IMR-90 (cell line): ENCODE measurements around the gene STK35. TPM values are rescaled to one million over a fixed set of nuclear protein-coding genes. Genes with fewer than 3 reads are reported as not detected.

Experiments used
- ATAC-seq: fragments of 200-7000 bp; cut with Tn5 transposase; 2 replicates; pipeline ENCODE4 v1.9.1; 2020; ENCODE audit warnings: low read depth, mild to moderate bottlenecking, moderate library complexity
- BruUV-seq: library from RNA; stranded (reverse); fragments of 400-500 nt; replicated peaks from 2 replicates; lab custom pipeline; 2021; lab: Mats Ljungman, UMichigan
- CTCF ChIA-PET: fragments of 300-600 bp; formaldehyde crosslinking; extraction: SDS; loops from one replicate; lab custom pipeline; 2021; ENCODE audit warnings: antibody characterized with exemption; lab: Yijun Ruan, JAX
- POLR2A ChIA-PET: fragments of 300-600 bp; sonication (Branson Sonifier 250); formaldehyde crosslinking; loops from one replicate; lab custom pipeline; 2022; ENCODE audit warnings: antibody characterized with exemption; ENCODE audit not compliant: unreplicated experiment; lab: Charles Lee
- DNase-seq: peaks from one replicate; pipeline ENCODE4 v3.0.0; 2013
- H2AFZ ChIP-seq: replicated peaks from 2 replicates; pipeline ENCODE3; 2013; ENCODE audit warnings: low read length, mild to moderate bottlenecking; ENCODE audit not compliant: poor library complexity
- H2AK5ac ChIP-seq: 2 replicates; pipeline ENCODE4 v1.6.1; 2013; ENCODE audit warnings: low read depth, low read length, inconsistent platforms
- H2AK9ac ChIP-seq: replicated peaks from 2 replicates; pipeline ENCODE3; 2013; ENCODE audit warnings: mild to moderate bottlenecking, low read depth, low read length, moderate library complexity; ENCODE audit not compliant: poor library complexity
- H2BK120ac ChIP-seq: 2 replicates; pipeline ENCODE4 v1.6.1; 2013; ENCODE audit warnings: low read depth, low read length, inconsistent platforms
- H2BK15ac ChIP-seq: 3 replicates; pipeline ENCODE4 v1.6.1; 2013; ENCODE audit warnings: low read depth, low read length, inconsistent platforms
- H2BK20ac ChIP-seq: 2 replicates; pipeline ENCODE4 v1.6.1; 2013; ENCODE audit warnings: low read depth, mild to moderate bottlenecking, inconsistent platforms, low read length, moderate library complexity
- H2BK5ac ChIP-seq: 2 replicates; pipeline ENCODE4 v1.6.1; 2013; ENCODE audit warnings: mild to moderate bottlenecking, low read depth, low read length, inconsistent platforms; ENCODE audit not compliant: poor library complexity, severe bottlenecking
- H3K14ac ChIP-seq: replicated peaks from 2 replicates; pipeline ENCODE4 v1.6.1; 2013; ENCODE audit warnings: low read depth, low read length, inconsistent platforms
- H3K18ac ChIP-seq: 2 replicates; pipeline ENCODE4 v1.6.1; 2013; ENCODE audit warnings: low read depth, low read length, control low read depth
- H3K23ac ChIP-seq: 2 replicates; pipeline ENCODE4 v1.6.1; 2013; ENCODE audit warnings: low read depth, low read length, inconsistent platforms
- H3K27ac ChIP-seq: 2 replicates; pipeline ENCODE4 v1.5.1; 2013; ENCODE audit warnings: mild to moderate bottlenecking, control low read depth, low read length; ENCODE audit not compliant: insufficient read depth
- H3K27me3 ChIP-seq: 2 replicates; pipeline ENCODE4 v1.6.1; 2013; ENCODE audit warnings: low read length; ENCODE audit not compliant: control insufficient read depth, insufficient read depth
- H3K36me3 ChIP-seq: 2 replicates; pipeline ENCODE4 v1.6.1; 2013; ENCODE audit warnings: low read length, mixed read lengths; ENCODE audit not compliant: control insufficient read depth, insufficient read depth
- H3K4ac ChIP-seq: 2 replicates; pipeline ENCODE4 v1.6.1; 2013; ENCODE audit warnings: low read depth, low read length, inconsistent platforms
- H3K4me1 ChIP-seq: 2 replicates; pipeline ENCODE4 v1.6.1; 2013; ENCODE audit warnings: low read length, mixed read lengths; ENCODE audit not compliant: control insufficient read depth, insufficient read depth
- H3K4me2 ChIP-seq: 2 replicates; pipeline ENCODE4 v1.6.1; 2013; ENCODE audit warnings: low read depth, mild to moderate bottlenecking, control low read depth, low read length, moderate library complexity
- H3K4me3 ChIP-seq: 2 replicates; pipeline ENCODE4 v1.5.1; 2013; ENCODE audit warnings: low read depth, mild to moderate bottlenecking, control low read depth, low read length, moderate library complexity; ENCODE audit not compliant: insufficient read depth
- H3K56ac ChIP-seq: 2 replicates; pipeline ENCODE4 v1.6.1; 2013; ENCODE audit warnings: low read length, inconsistent platforms; ENCODE audit not compliant: insufficient read depth; ENCODE audit errors: extremely low read depth
- H3K79me1 ChIP-seq, 2 experiments: 2 replicates each; pipeline ENCODE4 v1.6.1; 2013; ENCODE audit warnings: low read length in 2 of 2, inconsistent platforms in 1 of 2, low read depth in 1 of 2
- H3K9ac ChIP-seq: 2 replicates; pipeline ENCODE4 v1.6.1; 2013; ENCODE audit warnings: low read depth, low read length, control low read depth
- H3K9me1 ChIP-seq: 2 replicates; pipeline ENCODE4 v1.6.1; 2013; ENCODE audit warnings: low read length, inconsistent platforms; ENCODE audit not compliant: insufficient read depth
- H3K9me3 ChIP-seq: 2 replicates; pipeline ENCODE4 v1.6.1; 2013; ENCODE audit warnings: low read length; ENCODE audit not compliant: control insufficient read depth, insufficient read depth
- H4K20me1 ChIP-seq: 2 replicates; pipeline ENCODE4 v1.6.1; 2013; ENCODE audit warnings: low read length, inconsistent platforms; ENCODE audit not compliant: insufficient read depth
- H4K5ac ChIP-seq: 2 replicates; pipeline ENCODE4 v1.6.1; 2013; ENCODE audit warnings: mild to moderate bottlenecking, low read depth, low read length, control low read depth
- H4K8ac ChIP-seq, 2 experiments: 2 replicates each; pipeline ENCODE4 v1.6.1; 2013; ENCODE audit warnings: low read depth in 2 of 2, low read length in 2 of 2, control low read depth in 1 of 2, inconsistent platforms in 1 of 2
- H4K91ac ChIP-seq: 2 replicates; pipeline ENCODE4 v1.6.1; 2013; ENCODE audit warnings: low read depth, low read length, inconsistent platforms; ENCODE audit not compliant: insufficient read depth
- BHLHE40 ChIP-seq: fragments of 150-350 bp; IDR thresholded peaks from 2 replicates; pipeline ENCODE4 v1.6.1; 2016; ENCODE audit warnings: mild to moderate bottlenecking, low read depth, low read length
- CEBPB ChIP-seq: IDR thresholded peaks from 2 replicates; pipeline ENCODE4 v1.6.1; 2012; ENCODE audit warnings: low read depth, low read length, improper control_type of control experiment
- CHD1 ChIP-seq: IDR thresholded peaks from 2 replicates; pipeline ENCODE4 v1.6.1; 2012; ENCODE audit warnings: low read depth, low read length, improper control_type of control experiment
- FOS ChIP-seq: fragments of 150-350 bp; IDR thresholded peaks from 2 replicates; pipeline ENCODE4 v1.6.1; 2016; ENCODE audit warnings: low read depth, low read length
- MAFK ChIP-seq: IDR thresholded peaks from 2 replicates; pipeline ENCODE4 v1.6.1; 2012; ENCODE audit warnings: low read depth, low read length, improper control_type of control experiment
- MAZ ChIP-seq: IDR thresholded peaks from 2 replicates; pipeline ENCODE4 v1.6.1; 2012; ENCODE audit warnings: low read depth, mild to moderate bottlenecking, low read length, improper control_type of control experiment, moderate library complexity, borderline replicate concordance
- MXI1 ChIP-seq: IDR thresholded peaks from 2 replicates; pipeline ENCODE4 v1.6.1; 2012; ENCODE audit warnings: low read depth, mild to moderate bottlenecking, low read length, moderate library complexity, borderline replicate concordance
- NFE2L2 ChIP-seq: fragments of 150-350 bp; IDR thresholded peaks from 2 replicates; pipeline ENCODE4 v1.6.1; 2016; ENCODE audit warnings: low read depth, mild to moderate bottlenecking, low read length
- POLR2A ChIP-seq: IDR thresholded peaks from 2 replicates; pipeline ENCODE4 v1.6.1; 2012; ENCODE audit warnings: mild to moderate bottlenecking, low read depth, low read length
- RAD21 ChIP-seq: IDR thresholded peaks from 2 replicates; pipeline ENCODE4 v1.6.1; 2012; ENCODE audit warnings: low read length, improper control_type of control experiment
- RCOR1 ChIP-seq: IDR thresholded peaks from 2 replicates; pipeline ENCODE4 v1.6.1; 2012; ENCODE audit warnings: mild to moderate bottlenecking, low read length, improper control_type of control experiment; ENCODE audit not compliant: insufficient replicate concordance
- RFX5 ChIP-seq: IDR thresholded peaks from 2 replicates; pipeline ENCODE4 v1.8.0; 2012; ENCODE audit warnings: low read depth, mild to moderate bottlenecking, low read length, moderate library complexity
- SMC3 ChIP-seq: fragments of 150-350 bp; IDR thresholded peaks from 2 replicates; pipeline ENCODE4 v1.6.1; 2016; ENCODE audit warnings: low read depth, mild to moderate bottlenecking, antibody characterized with exemption, low read length, moderate library complexity
- USF2 ChIP-seq: fragments of 150-350 bp; IDR thresholded peaks from 2 replicates; pipeline ENCODE4 v1.6.1; 2017; ENCODE audit warnings: mild to moderate bottlenecking, antibody characterized with exemption, low read length, low read depth
- WGBS, 2 experiments: methylation state at CpG; one replicate each; pipeline versions ENCODE4 v1.1.5 to v1.1.7; 2013; ENCODE audit warnings: missing lambda C conversion rate in 2 of 2; ENCODE audit not compliant: insufficient read length in 1 of 2; ENCODE audit errors: extremely low coverage in 2 of 2; 5-methylcytosine and 5-hydroxymethylcytosine counted together
- dilution Hi-C: fragments of 300-500 bp; cut with HindIII; formaldehyde crosslinking; loops from one replicate; pipeline ENCODE4 v1.14.3; 2018; ENCODE audit warnings: low sequenced_read_pairs; ENCODE audit not compliant: unreplicated experiment
- in situ Hi-C: fragments of 300-500 bp; cut with MboI; formaldehyde crosslinking; loops from 3 replicates; pipeline ENCODE4 v1.14.3; 2019; ENCODE audit warnings: low sequenced_read_pairs, inconsistent platforms, mixed read lengths
- intact Hi-C: fragments of 100-400 bp; cut with micrococcal nuclease; formaldehyde crosslinking; loops from 2 replicates; pipeline ENCODE4 v1.10.0; 2022
- polyA plus RNA-seq, 3 experiments: library from polyadenylated mRNA; depleted of rRNA; stranded (reverse); fragments of >200 nt; gene quantifications; 2 replicates each; pipeline ENCODE4 v1.2.3, GENCODE V29; 2012; ENCODE audit warnings: low replicate concordance in 1 of 3
- total RNA-seq: library from RNA; depleted of rRNA; stranded (reverse); fragments of >200 nt; gene quantifications from 2 replicates; pipeline ENCODE4 v1.2.3, GENCODE V29; 2012
- TF ChIP-seq, protein P1 (sequence below): fragments of 150-350 bp; IDR thresholded peaks from 2 replicates; pipeline ENCODE4 v1.6.1; 2016; ENCODE audit warnings: low read depth, mild to moderate bottlenecking, low read length, moderate library complexity, borderline replicate concordance
- TF ChIP-seq, protein P2 (sequence below): conservative IDR thresholded peaks from 2 replicates; pipeline ENCODE4 v1.5.1; 2012; ENCODE audit warnings: mild to moderate bottlenecking, low read depth, low read length, improper control_type of control experiment

Gene STK35
- total and polyA plus RNA-seq, 2 of the 4 experiments (the other 2 are of a cell fraction): 11.1 to 12.0 TPM

DNA sequence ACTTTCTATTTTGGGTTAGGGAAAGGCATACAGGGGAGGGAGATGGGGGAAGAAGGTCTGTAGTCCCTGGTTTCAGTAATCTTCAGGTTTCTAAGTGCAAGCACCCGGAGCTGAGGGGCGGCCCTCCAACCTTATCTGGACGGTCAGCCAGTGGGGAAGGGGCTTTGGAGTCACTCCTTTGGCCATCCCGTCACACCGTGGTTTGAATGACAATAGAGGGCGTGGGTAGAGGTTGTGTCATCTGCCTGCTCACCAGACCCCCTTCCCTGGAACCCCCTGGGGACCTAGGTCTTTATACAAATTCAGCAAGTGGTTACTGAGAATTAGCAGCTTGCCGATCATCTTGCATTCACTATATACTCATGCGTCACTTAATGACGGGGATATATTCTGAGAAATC lies 29.1 kb downstream of the STK35 start:
- no TSS peak for BruUV-seq
- in situ Hi-C loops: no loop called here
- ChIA-PET CTCF (no interaction called here), POLR2A (no interaction called here)
- no peak overlapping the region for H3K4me3 ChIP-seq
- H3K9ac ChIP-seq: no peak overlapping the region
- no peaks in the 10 kb centered on the region for H3K27me3 ChIP-seq
- no peak overlapping the region for H3K4me2 ChIP-seq
- peaks cover 36% of the 10 kb centered on the region for H3K4me1 ChIP-seq
- no CpG with 5 or more reads among the region's 9 CpGs for WGBS, 2 experiments
- peaks cover 52 to 90% of the 10 kb centered on the region in 2 experiments for H3K79me1 ChIP-seq
- no peak overlapping the region for H4K91ac ChIP-seq
- DNase-seq: no peak
- no peak for TF ChIP-seq NFE2L2
- TF ChIP-seq, protein P1, sequence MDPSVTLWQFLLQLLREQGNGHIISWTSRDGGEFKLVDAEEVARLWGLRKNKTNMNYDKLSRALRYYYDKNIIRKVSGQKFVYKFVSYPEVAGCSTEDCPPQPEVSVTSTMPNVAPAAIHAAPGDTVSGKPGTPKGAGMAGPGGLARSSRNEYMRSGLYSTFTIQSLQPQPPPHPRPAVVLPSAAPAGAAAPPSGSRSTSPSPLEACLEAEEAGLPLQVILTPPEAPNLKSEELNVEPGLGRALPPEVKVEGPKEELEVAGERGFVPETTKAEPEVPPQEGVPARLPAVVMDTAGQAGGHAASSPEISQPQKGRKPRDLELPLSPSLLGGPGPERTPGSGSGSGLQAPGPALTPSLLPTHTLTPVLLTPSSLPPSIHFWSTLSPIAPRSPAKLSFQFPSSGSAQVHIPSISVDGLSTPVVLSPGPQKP: no peak
- TF ChIP-seq SMC3: no peak
- no peak for TF ChIP-seq RCOR1
- TF ChIP-seq USF2: no peak
- no peak for TF ChIP-seq RFX5
- TF ChIP-seq BHLHE40: no peak
- TF ChIP-seq FOS: no peak
- no peak for TF ChIP-seq CEBPB
- no peak for TF ChIP-seq CHD1
- TF ChIP-seq, protein P2, sequence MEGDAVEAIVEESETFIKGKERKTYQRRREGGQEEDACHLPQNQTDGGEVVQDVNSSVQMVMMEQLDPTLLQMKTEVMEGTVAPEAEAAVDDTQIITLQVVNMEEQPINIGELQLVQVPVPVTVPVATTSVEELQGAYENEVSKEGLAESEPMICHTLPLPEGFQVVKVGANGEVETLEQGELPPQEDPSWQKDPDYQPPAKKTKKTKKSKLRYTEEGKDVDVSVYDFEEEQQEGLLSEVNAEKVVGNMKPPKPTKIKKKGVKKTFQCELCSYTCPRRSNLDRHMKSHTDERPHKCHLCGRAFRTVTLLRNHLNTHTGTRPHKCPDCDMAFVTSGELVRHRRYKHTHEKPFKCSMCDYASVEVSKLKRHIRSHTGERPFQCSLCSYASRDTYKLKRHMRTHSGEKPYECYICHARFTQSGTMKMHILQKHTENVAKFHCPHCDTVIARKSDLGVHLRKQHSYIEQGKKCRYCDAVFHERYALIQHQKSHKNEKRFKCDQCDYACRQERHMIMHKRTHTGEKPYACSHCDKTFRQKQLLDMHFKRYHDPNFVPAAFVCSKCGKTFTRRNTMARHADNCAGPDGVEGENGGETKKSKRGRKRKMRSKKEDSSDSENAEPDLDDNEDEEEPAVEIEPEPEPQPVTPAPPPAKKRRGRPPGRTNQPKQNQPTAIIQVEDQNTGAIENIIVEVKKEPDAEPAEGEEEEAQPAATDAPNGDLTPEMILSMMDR: no peak
- TF ChIP-seq POLR2A: no peak
- TF ChIP-seq MAFK: no peak
- no peak for TF ChIP-seq MAZ
- no peak for TF ChIP-seq RAD21
- no peak for TF ChIP-seq MXI1
- ATAC-seq: no peak
- H3K14ac ChIP-seq: no peak overlapping the region; the same call in 1 of the 2 replicates
- H2AFZ ChIP-seq: no peak overlapping the region
- dilution Hi-C loops: no loop called here
- no peak overlapping the region; the same call in 1 of the 2 replicates for H3K18ac ChIP-seq
- no peak overlapping the region for H2AK9ac ChIP-seq
- H3K9me3 ChIP-seq: no peaks in the 10 kb centered on the region
- H2BK5ac ChIP-seq: peak overlapping the region; percentile 84
- H3K9me1 ChIP-seq: peaks cover 45% of the 10 kb centered on the region
- no peak overlapping the region for H2BK15ac ChIP-seq
- no peak overlapping the region for H3K56ac ChIP-seq
- H3K4ac ChIP-seq: no peak overlapping the region; the same call in none of the 2 replicates
- no peak overlapping the region for H4K5ac ChIP-seq
- H4K8ac ChIP-seq: no peak overlapping the region
- H3K27ac ChIP-seq: no peak overlapping the region
- H3K23ac ChIP-seq: no peak overlapping the region
- 0 out of 2 replicates have a peak, but pooled peaks cover 2% of the 10 kb centered on the region for H3K36me3 ChIP-seq
- H2AK5ac ChIP-seq: peak overlapping the region; percentile 74
- no peak overlapping the region for H2BK120ac ChIP-seq
- intact Hi-C loops: no loop called here
- H2BK20ac ChIP-seq: no peak overlapping the region
- peaks cover 68% of the 10 kb centered on the region for H4K20me1 ChIP-seq
